Upper lobe of right lung (tissue), 1 donor: Measurements from ENCODE around the gene MYOT. TPM values are rescaled to one million over a fixed set of nuclear protein-coding genes. Genes with fewer than 3 reads are reported as not detected.
"Not testable (repeated sequence)": the region's sequence is repeated elsewhere in the genome, so short reads cannot be mapped to it uniquely, and the experiment has no call there.

ENCODE experiments used
- ATAC-seq: fragments of 200-7000 bp; cut with Tn5 transposase; one replicate; pipeline ENCODE4 v1.9.1; 2020; ENCODE audit warnings: mild to moderate bottlenecking, moderate library complexity
- DNase-seq: peaks from one replicate; pipeline ENCODE4 v3.0.0-alpha.2; 2020
- H3K27ac ChIP-seq: fragments of 200-600 bp; one replicate; pipeline ENCODE4 v1.8.0; 2022
- H3K27me3 ChIP-seq: fragments of 200-600 bp; one replicate; pipeline ENCODE4 v1.8.0; 2022; ENCODE audit warnings: mild to moderate bottlenecking
- H3K36me3 ChIP-seq: fragments of 200-600 bp; one replicate; pipeline ENCODE4 v1.8.0; 2022
- H3K4me1 ChIP-seq: fragments of 200-600 bp; one replicate; pipeline ENCODE4 v1.8.0; 2022
- H3K4me3 ChIP-seq: fragments of 200-600 bp; one replicate; pipeline ENCODE4 v1.8.0; 2022; ENCODE audit warnings: mild to moderate bottlenecking
- H3K9me3 ChIP-seq: fragments of 200-600 bp; one replicate; pipeline ENCODE4 v1.8.0; 2022
- intact Hi-C: fragments of 100-400 bp; cut with DNase I; formaldehyde crosslinking; loops from one replicate; pipeline ENCODE4 v1.11.0; 2022
- total RNA-seq: library from RNA; stranded (reverse); fragmentation: NEBNext Ultra II Directional; extraction: Animal tissue kit (Norgen Biotek cat#: 25700); gene quantifications from one replicate; pipeline ENCODE4 v1.2.1, GENCODE V29; 2021
- TF ChIP-seq, protein P1 (sequence below): fragments of 200-600 bp; IDR thresholded peaks from one replicate; pipeline ENCODE4 v1.8.0; 2022; ENCODE audit warnings: antibody characterized with exemption
- donor health status: DM: no; HTN: yes; CAD: no; lungs with severe emphysema.

The MYOT gene
- total RNA-seq, 1 donor from 2014 or later = not detected

DNA sequence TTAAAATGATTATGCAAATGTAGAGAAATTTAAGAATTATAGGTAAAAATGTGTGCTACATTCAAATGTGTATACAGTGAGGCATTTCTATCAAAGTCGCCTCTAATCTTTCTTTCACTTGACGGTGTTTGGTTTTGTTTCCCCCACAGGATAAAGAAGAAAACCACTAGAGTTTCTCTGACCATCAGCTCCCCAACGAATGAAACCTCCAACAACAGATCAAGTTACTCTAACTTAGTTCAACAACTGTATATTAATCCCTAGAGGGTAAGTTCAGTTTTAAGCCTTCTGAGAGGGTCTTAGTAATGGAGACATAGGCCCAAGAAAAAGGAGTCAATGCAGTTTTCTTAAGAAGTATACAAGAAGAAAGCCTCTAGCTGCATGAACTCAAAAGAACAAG, 11.5 kb upstream of the MYOT start:
- Histone ChIP-seq H3K4me3 (no peak overlapping the region), H3K9me3 (no peaks in the 10 kb centered on the region), H3K4me1 (peaks cover 17% of the 10 kb centered on the region), H3K27ac (no peak overlapping the region), H3K36me3 (no peaks in the 10 kb centered on the region), H3K27me3 (no peaks in the 10 kb centered on the region)
- intact Hi-C loops = no loop called here
- TF ChIP-seq, protein P1, sequence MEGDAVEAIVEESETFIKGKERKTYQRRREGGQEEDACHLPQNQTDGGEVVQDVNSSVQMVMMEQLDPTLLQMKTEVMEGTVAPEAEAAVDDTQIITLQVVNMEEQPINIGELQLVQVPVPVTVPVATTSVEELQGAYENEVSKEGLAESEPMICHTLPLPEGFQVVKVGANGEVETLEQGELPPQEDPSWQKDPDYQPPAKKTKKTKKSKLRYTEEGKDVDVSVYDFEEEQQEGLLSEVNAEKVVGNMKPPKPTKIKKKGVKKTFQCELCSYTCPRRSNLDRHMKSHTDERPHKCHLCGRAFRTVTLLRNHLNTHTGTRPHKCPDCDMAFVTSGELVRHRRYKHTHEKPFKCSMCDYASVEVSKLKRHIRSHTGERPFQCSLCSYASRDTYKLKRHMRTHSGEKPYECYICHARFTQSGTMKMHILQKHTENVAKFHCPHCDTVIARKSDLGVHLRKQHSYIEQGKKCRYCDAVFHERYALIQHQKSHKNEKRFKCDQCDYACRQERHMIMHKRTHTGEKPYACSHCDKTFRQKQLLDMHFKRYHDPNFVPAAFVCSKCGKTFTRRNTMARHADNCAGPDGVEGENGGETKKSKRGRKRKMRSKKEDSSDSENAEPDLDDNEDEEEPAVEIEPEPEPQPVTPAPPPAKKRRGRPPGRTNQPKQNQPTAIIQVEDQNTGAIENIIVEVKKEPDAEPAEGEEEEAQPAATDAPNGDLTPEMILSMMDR = no peak
- no peak for DNase-seq
- no peak for ATAC-seq

GRCh38 chr5:137856916-137857862, 10.5 kb upstream of the MYOT start:
- DNase-seq (no peak), ATAC-seq (no peak)
- TF ChIP-seq, protein P1 = no peak
- no peaks in the 10 kb centered on the region for H3K27me3 ChIP-seq
- H3K4me3 ChIP-seq = no peak overlapping the region
- intact Hi-C loops = no loop called here
- no peak overlapping the region for H3K27ac ChIP-seq
- H3K4me1 ChIP-seq = peaks cover 17% of the 10 kb centered on the region
- no peaks in the 10 kb centered on the region for H3K36me3 ChIP-seq
- no peaks in the 10 kb centered on the region for H3K9me3 ChIP-seq

DNA sequence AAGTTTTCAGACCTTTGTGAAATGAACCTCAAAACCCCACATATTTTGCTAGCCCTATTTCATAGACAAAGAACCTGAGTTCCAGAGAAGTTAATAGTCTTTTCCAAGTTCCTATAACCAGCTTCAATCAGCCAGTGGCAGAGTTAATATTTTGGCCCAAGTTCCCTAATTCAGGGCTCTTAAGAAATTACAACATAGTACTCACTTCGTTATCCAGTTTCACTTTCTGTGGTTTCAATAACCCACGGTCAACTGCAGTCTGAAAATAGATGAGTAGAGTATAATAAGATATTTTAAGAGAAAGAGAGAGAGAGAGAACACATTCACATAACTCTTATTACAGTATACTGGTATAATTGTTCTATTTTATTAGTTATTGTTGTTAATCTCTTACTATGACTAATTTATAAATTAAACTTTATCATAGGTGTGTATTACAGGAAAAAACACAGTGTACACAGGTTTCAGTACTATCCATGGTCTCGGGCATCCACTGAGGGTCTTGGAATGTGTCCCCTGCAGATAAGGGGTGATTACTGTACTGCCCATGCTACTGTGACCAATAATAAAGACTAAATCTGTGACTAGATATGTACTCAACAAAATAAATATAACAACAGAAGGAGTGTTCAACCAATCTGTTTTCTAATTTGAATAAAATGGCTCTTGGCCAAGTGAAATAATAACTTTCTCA, 9.3 kb upstream of the MYOT start:
- Histone ChIP-seq H3K27me3 (no peaks in the 10 kb centered on the region), H3K27ac (no peak overlapping the region), H3K4me1 (peaks cover 17% of the 10 kb centered on the region), H3K4me3 (peak overlapping the region; percentile 23), H3K9me3 (no peaks in the 10 kb centered on the region), H3K36me3 (no peaks in the 10 kb centered on the region)
- TF ChIP-seq, protein P1 = no peak
- peak; percentile 89 for ATAC-seq
- no peak for DNase-seq
- intact Hi-C loops = no loop called here

GRCh38 chr5:137858954-137859353, 8.7 kb upstream of the MYOT start:
- no peak for ATAC-seq
- intact Hi-C loops = no loop called here
- Histone ChIP-seq H3K4me1 (peaks cover 17% of the 10 kb centered on the region), H3K9me3 (no peaks in the 10 kb centered on the region), H3K27ac (no peak overlapping the region), H3K27me3 (no peaks in the 10 kb centered on the region), H3K4me3 (peak overlapping the region; percentile 23), H3K36me3 (no peaks in the 10 kb centered on the region)
- no peak for DNase-seq
- TF ChIP-seq, protein P1 = no peak

DNA sequence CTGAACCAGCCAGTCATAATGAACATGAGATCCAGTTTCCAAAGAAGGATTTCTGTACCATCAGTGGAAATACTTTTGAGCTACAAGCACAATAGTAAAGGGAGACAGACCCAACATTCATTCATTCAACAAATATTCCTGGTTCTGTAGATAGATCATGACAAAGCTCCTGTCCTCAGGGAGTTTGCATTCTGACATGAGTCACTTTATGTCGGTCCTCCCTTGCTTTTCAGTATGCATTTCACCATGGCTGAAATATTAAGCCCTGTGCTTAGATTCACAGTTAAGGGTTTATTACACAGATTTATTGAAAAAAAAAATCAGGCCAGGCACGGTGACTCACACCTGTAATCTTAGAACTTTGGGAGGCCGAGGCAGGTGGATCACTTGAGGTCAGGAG, 5.4 kb upstream of the MYOT start:
- Histone ChIP-seq H3K4me1 (peaks cover 16% of the 10 kb centered on the region), H3K27ac (no peak overlapping the region), H3K9me3 (no peaks in the 10 kb centered on the region), H3K36me3 (no peaks in the 10 kb centered on the region), H3K4me3 (no peak overlapping the region), H3K27me3 (no peaks in the 10 kb centered on the region)
- intact Hi-C loops = no loop called here
- TF ChIP-seq, protein P1 = no peak
- DNase-seq = no peak
- ATAC-seq = no peak

- H3K4me1 ChIP-seq, H3K27ac ChIP-seq, H3K36me3 ChIP-seq, DNase-seq, ATAC-seq, H3K9me3 ChIP-seq, H3K27me3 ChIP-seq, intact Hi-C loops, H3K4me3 ChIP-seq: not testable (repeated sequence)
Observed at GRCh38 chr5:137863653-137864052, 4.0 kb upstream of the MYOT start.
